Esophagus (tissue), 2 donors: Measurements from ENCODE around the gene FKBP1A. TPM values are rescaled to one million over a fixed set of nuclear protein-coding genes. Genes with fewer than 3 reads are reported as not detected.

Experiments used
- H3K27ac ChIP-seq, 2 donors: one replicate each; pipeline ENCODE4 v1.5.1; 2013; ENCODE audit warnings: low read depth in 2 of 2, mild to moderate bottlenecking in 2 of 2, inconsistent platforms in 1 of 2, low read length in 1 of 2, moderate library complexity in 1 of 2
- H3K27me3 ChIP-seq, 2 donors: one replicate each; pipeline ENCODE4 v1.6.1; 2013; ENCODE audit warnings: low read length in 2 of 2, control low read depth in 1 of 2, mild to moderate bottlenecking in 1 of 2; ENCODE audit not compliant: insufficient read depth in 2 of 2, control insufficient read depth in 1 of 2
- H3K36me3 ChIP-seq, 2 donors: one replicate each; pipeline ENCODE4 v1.6.1; 2013; ENCODE audit warnings: low read length in 1 of 2; ENCODE audit not compliant: control insufficient read depth in 2 of 2, insufficient read depth in 2 of 2
- H3K4me1 ChIP-seq, 2 donors: one replicate each; pipeline ENCODE4 v1.6.1; 2013; ENCODE audit warnings: low read length in 1 of 2; ENCODE audit not compliant: control insufficient read depth in 2 of 2, insufficient read depth in 2 of 2
- H3K4me3 ChIP-seq, 2 donors: one replicate each; pipeline ENCODE4 v1.5.1; 2013; ENCODE audit warnings: low read length in 2 of 2, mild to moderate bottlenecking in 2 of 2, low read depth in 1 of 2, moderate library complexity in 1 of 2
- H3K9me3 ChIP-seq, 2 donors: one replicate each; pipeline ENCODE4 v1.6.1; 2013; ENCODE audit warnings: mild to moderate bottlenecking in 2 of 2, low read depth in 1 of 2, low read length in 1 of 2, moderate library complexity in 1 of 2; ENCODE audit not compliant: control insufficient read depth in 2 of 2, insufficient read depth in 1 of 2
- WGBS, 2 donors: extraction: QIAGEN DNeasy Blood & Tissue Kit; methylation state at CpG; one replicate each; pipeline ENCODE4 v1.1.7; 2013; 5-methylcytosine and 5-hydroxymethylcytosine counted together
- polyA plus RNA-seq, 2 donors: library from polyadenylated mRNA; stranded (reverse); fragments of 200-250 nt; gene quantifications; one replicate each; pipeline ENCODE4 v1.2.3, GENCODE V29; 2013
- donor health status: healthy with polysubstance abuse.
- donor health status: Bipolar disorder and iron deficiency.

FKBP1A gene
- polyA plus RNA-seq, 2 donors: 106 to 157 TPM

DNA sequence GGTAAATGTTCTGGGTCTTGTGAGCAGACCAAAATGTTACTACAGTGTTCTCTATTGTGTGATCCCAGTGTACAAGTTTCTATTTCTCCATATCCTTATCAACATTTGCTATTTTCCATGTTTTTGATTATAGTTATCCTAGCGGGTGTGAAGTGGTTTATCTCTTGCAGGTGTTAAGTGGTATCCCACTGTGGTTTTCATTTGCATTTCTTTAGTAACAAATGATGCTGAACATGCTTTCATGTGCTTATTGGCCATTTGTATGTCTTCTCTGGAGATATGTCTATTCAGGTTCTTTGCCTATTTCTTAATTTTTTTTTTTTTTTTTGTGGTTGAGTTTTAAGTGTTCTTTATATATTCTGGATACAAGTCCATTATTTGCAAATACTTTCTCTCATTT, 38.3 kb upstream of the FKBP1A start:
- no peaks in the 10 kb centered on the region for H3K4me1 ChIP-seq
- H3K4me3 ChIP-seq: no peak overlapping the region
- no peaks in the 10 kb centered on the region for H3K36me3 ChIP-seq
- 30 to 41% methylated on average over 1 of the region's 1 CpG for WGBS, 2 donors
- H3K9me3 ChIP-seq: no peaks in the 10 kb centered on the region
- H3K27ac ChIP-seq: no peak overlapping the region
- no peaks in the 10 kb centered on the region for H3K27me3 ChIP-seq

DNA sequence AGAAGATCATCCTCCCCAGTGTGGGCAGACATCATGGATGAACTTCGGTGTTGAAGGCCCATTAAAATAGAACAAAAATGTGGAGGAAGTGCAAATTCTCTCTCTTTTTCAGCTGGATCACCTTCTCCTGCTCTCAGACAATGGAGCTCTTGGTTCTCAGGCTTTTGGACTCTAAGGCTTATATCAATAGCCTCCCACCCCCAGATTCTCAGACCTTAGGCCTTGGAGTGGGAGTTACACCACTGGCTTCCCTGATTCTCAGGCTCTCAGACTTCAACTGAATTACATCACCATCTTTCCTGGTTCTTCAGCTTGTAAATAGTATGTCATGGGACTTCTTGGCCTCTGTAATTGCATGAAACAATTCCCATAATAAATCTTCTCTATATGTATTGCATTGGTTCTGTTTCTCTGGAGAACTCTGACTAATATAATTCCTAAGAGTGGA, 37.2 kb upstream of the FKBP1A start:
- 89 to 90% methylated on average over 1 of the region's 1 CpG for WGBS, 2 donors

DNA sequence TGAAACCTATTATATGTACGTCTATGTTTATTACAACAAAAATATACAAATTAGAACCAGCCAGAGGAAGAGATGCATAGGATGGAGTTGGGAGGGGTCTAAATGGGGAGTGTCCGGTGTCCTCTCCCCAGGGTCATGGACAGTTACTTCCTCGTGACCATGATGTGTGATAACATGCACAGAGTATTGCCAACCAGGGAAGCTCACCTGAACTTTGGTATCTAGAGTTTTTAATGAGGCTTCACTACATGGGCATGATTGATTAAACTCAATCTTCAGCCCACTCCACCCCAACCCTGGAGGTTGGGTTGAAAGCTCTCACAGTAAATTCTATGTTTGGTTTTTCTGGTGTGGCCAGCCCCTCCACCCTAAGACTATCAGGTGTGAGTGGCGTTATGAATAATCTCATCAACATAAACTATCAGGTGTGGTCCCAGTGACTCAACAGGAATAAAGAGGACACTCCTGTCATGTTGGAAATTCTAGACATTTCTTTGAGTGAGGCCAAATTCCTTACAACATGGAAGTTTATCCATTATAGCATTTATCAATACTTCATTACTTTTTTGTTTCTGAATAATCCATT, 36.4 kb upstream of the FKBP1A start:
- Histone ChIP-seq H3K27ac (no peak overlapping the region), H3K36me3 (no peaks in the 10 kb centered on the region), H3K4me3 (no peak overlapping the region), H3K27me3 (no peaks in the 10 kb centered on the region), H3K4me1 (peaks cover 0 to 2% of the 10 kb centered on the region in 2 donors), H3K9me3 (no peaks in the 10 kb centered on the region)
- WGBS, 2 donors: 73 to 80% methylated on average over 4 of the region's 4 CpGs

More for the DNA sequence above, 37.2 kb upstream of the FKBP1A start:
- H3K4me1 ChIP-seq: peaks cover 0 to 2% of the 10 kb centered on the region in 2 donors
- no peaks in the 10 kb centered on the region for H3K27me3 ChIP-seq
- no peak overlapping the region for H3K4me3 ChIP-seq
- no peak overlapping the region for H3K27ac ChIP-seq
- no peaks in the 10 kb centered on the region for H3K36me3 ChIP-seq
- H3K9me3 ChIP-seq: no peaks in the 10 kb centered on the region

GRCh38 chr20:1427457-1428054, 34.7 kb upstream of the FKBP1A start:
- no peak overlapping the region for H3K4me3 ChIP-seq
- H3K27ac ChIP-seq: no peak overlapping the region
- peaks cover 2 to 3% of the 10 kb centered on the region in 2 donors for H3K4me1 ChIP-seq
- 37 to 53% methylated on average over 3 of the region's 3 CpGs for WGBS, 2 donors
- no peaks in the 10 kb centered on the region for H3K36me3 ChIP-seq
- no peaks in the 10 kb centered on the region for H3K9me3 ChIP-seq
- no peaks in the 10 kb centered on the region for H3K27me3 ChIP-seq

GRCh38 chr20:1426231-1426849, 33.5 kb upstream of the FKBP1A start:
- Histone ChIP-seq H3K36me3 (no peaks in the 10 kb centered on the region), H3K4me1 (peaks cover 2 to 3% of the 10 kb centered on the region in 2 donors), H3K4me3 (no peak overlapping the region), H3K9me3 (no peaks in the 10 kb centered on the region), H3K27ac (no peak overlapping the region), H3K27me3 (no peaks in the 10 kb centered on the region)
- WGBS, 2 donors: 65 to 71% methylated on average over 4 of the region's 4 CpGs

DNA sequence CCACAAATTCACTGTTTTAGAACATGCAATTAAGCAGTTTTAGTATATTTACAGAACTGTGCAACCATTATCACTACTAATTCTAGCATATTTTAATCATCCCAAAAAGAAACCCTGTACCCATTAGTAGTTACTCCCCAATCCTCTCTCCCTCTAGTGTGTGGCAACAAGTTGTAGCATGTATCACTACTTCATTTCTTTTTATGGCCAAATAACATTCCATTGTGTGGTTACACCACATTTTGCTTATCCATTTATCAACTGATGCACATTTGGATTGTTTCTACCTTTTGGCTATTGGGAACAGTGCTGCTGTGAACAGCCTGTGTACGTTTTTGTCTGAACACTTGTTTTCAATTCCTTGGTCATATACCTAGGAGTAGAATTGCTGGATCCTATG, 31.5 kb upstream of the FKBP1A start:
- Histone ChIP-seq H3K36me3 (no peaks in the 10 kb centered on the region), H3K4me3 (no peak overlapping the region), H3K4me1 (peaks cover 2 to 3% of the 10 kb centered on the region in 2 donors), H3K27me3 (no peaks in the 10 kb centered on the region), H3K9me3 (peaks cover 0 to 2% of the 10 kb centered on the region in 2 donors), H3K27ac (no peak overlapping the region)
- WGBS, 2 donors: 32 to 56% methylated on average over 1 of the region's 1 CpG

DNA sequence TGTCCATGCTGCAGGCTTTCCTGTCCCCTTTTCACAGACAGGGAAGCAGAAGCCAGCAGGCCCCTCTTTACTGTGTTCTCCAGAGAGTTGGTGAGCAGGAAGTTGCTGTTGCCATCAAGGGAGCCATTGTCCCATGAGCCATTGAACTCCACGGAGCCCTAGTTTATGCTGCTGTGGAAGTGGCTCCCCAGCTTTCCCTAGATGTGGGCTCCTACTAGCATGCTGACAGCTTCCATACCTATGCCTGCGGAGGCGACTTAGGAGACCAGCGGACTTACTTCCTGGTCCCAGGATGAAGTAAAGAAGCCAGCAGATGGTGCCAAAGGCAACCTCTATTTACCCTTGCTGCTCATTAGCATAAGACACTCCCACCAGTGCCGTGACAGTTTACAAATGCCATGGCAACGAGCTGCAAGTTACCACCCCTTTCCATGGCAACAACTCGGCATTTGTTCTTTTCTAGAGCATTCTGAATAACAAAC, 30.8 kb upstream of the FKBP1A start:
- Histone ChIP-seq H3K4me1 (peaks cover 2 to 3% of the 10 kb centered on the region in 2 donors), H3K36me3 (no peaks in the 10 kb centered on the region), H3K9me3 (peaks cover 0 to 2% of the 10 kb centered on the region in 2 donors), H3K27me3 (no peaks in the 10 kb centered on the region), H3K27ac (no peak overlapping the region), H3K4me3 (no peak overlapping the region)
- 35 to 43% methylated on average over 7 of the region's 7 CpGs for WGBS, 2 donors

DNA sequence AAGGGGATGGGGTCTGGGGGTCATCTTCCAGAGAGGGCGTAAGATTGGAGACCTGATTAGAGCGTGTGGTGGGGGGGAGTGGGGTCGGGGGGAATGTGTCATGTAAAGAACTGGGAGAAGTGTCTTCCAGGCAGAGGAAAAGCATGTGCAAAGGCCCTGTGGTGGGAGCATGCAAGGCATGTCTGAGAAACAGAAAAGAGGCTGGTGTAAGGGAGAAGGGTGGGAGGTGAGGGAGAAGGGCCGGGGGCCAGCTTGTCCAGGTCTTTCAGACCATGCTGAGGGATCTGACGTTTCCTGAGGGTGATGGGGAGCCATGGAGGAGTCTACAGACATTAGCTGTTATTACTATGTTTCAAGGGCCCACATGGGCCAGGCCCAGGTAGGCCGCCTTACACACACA, 30.4 kb upstream of the FKBP1A start:
- Histone ChIP-seq H3K9me3 (peaks cover 0 to 2% of the 10 kb centered on the region in 2 donors), H3K27ac (no peak overlapping the region), H3K36me3 (no peaks in the 10 kb centered on the region), H3K27me3 (no peaks in the 10 kb centered on the region), H3K4me3 (no peak overlapping the region), H3K4me1 (peaks cover 2 to 3% of the 10 kb centered on the region in 2 donors)
- WGBS, 2 donors: 85 to 87% methylated on average over 6 of the region's 6 CpGs

GRCh38 chr20:1422753-1423152, 29.9 kb upstream of the FKBP1A start:
- H3K4me1 ChIP-seq: peaks cover 2 to 3% of the 10 kb centered on the region in 2 donors
- no peaks in the 10 kb centered on the region for H3K27me3 ChIP-seq
- no peaks in the 10 kb centered on the region for H3K36me3 ChIP-seq
- no peak overlapping the region for H3K4me3 ChIP-seq
- peaks cover 0 to 2% of the 10 kb centered on the region in 2 donors for H3K9me3 ChIP-seq
- H3K27ac ChIP-seq: no peak overlapping the region
- 39 to 48% methylated on average over 3 of the region's 3 CpGs for WGBS, 2 donors
